OCI-LY1 (cell line): ENCODE measurements around the gene SMAP2.

Source experiments
- H2AFZ ChIP-seq: fragments of 200-600 bp; sonication (generic), shearing (Covaris generic); 2 replicates; pipeline ENCODE4 v1.6.0; 2014; ENCODE audit warnings: antibody characterized with exemption, mild to moderate bottlenecking, low read length
- H3F3A ChIP-seq: fragments of 200-600 bp; sonication (generic), shearing (Covaris generic); 2 replicates; pipeline ENCODE4 v1.6.0; 2014; ENCODE audit warnings: mild to moderate bottlenecking, antibody characterized with exemption, low read length, moderate library complexity; ENCODE audit not compliant: insufficient read depth
- H3K27ac ChIP-seq: fragments of 200-600 bp; sonication (generic); 2 replicates; pipeline ENCODE4 v1.5.1; 2014; ENCODE audit warnings: low read length, mixed run types, mild to moderate bottlenecking, low read depth; ENCODE audit not compliant: poor library complexity, severe bottlenecking
- H3K27me3 ChIP-seq: fragments of 200-600 bp; sonication (generic); 2 replicates; pipeline ENCODE4 v1.6.0; 2014; ENCODE audit warnings: antibody characterized with exemption, mild to moderate bottlenecking, low read length, moderate library complexity; ENCODE audit not compliant: insufficient read depth
- H3K36me3 ChIP-seq: fragments of 200-600 bp; sonication (generic); 2 replicates; pipeline ENCODE4 v1.6.1; 2014; ENCODE audit warnings: mild to moderate bottlenecking, antibody characterized with exemption, low read length, moderate library complexity, mixed read lengths; ENCODE audit not compliant: insufficient read depth
- H3K4me1 ChIP-seq: fragments of 200-600 bp; sonication (generic); 2 replicates; pipeline ENCODE4 v1.5.1; 2014; ENCODE audit warnings: mild to moderate bottlenecking, low read length, moderate library complexity; ENCODE audit not compliant: insufficient read depth, severe bottlenecking
- H3K4me2 ChIP-seq: fragments of 200-600 bp; sonication (generic), shearing (Covaris generic); 2 replicates; pipeline ENCODE4 v1.6.1; 2014; ENCODE audit warnings: low read length
- H3K4me3 ChIP-seq: fragments of 200-600 bp; sonication (generic); 2 replicates; pipeline ENCODE4 v1.5.1; 2014; ENCODE audit warnings: low read length, low read depth, mild to moderate bottlenecking, mixed read lengths; ENCODE audit not compliant: poor library complexity, severe bottlenecking
- H3K79me2 ChIP-seq: fragments of 200-600 bp; shearing (Covaris generic); 2 replicates; pipeline ENCODE4 v1.6.1; 2016; ENCODE audit warnings: mixed run types, low read length, mixed read lengths; ENCODE audit not compliant: insufficient read depth
- H3K9ac ChIP-seq: fragments of 200-600 bp; sonication (generic), shearing (Covaris generic); 2 replicates; pipeline ENCODE4 v1.6.1; 2014; ENCODE audit warnings: mild to moderate bottlenecking, low read length, mixed read lengths
- H3K9me2 ChIP-seq: fragments of 200-600 bp; sonication (generic), shearing (Covaris generic); 2 replicates; pipeline ENCODE4 v1.6.1; 2014; ENCODE audit warnings: low read depth, mild to moderate bottlenecking, low read length, mixed read lengths
- H3K9me3 ChIP-seq: fragments of 200-600 bp; shearing (Covaris generic); 2 replicates; pipeline ENCODE4 v1.6.1; 2014; ENCODE audit warnings: low read length, mixed read lengths
- H4K20me1 ChIP-seq: fragments of 200-600 bp; sonication (generic), shearing (Covaris generic); 2 replicates; pipeline ENCODE4 v1.6.0; 2016; ENCODE audit warnings: mild to moderate bottlenecking, low read length; ENCODE audit not compliant: insufficient read depth
- EZH2 ChIP-seq: fragments of 200-600 bp; sonication (generic), shearing (Covaris generic); IDR thresholded peaks from 2 replicates; pipeline ENCODE4 v1.8.0; 2017; ENCODE audit warnings: borderline replicate concordance, mixed run types, mild to moderate bottlenecking, antibody characterized with exemption, low read length, moderate library complexity, mixed read lengths
- TF ChIP-seq, protein P1 (sequence below): fragments of 200-600 bp; sonication (generic), shearing (Covaris generic); IDR thresholded peaks from 2 replicates; pipeline ENCODE4 v1.5.1; 2017; ENCODE audit warnings: mild to moderate bottlenecking, antibody characterized with exemption, low read length, moderate library complexity, mixed read lengths

The SMAP2 gene

GRCh38 chr1:40384887-40385286, 11.4 kb downstream of the SMAP2 start:
- Histone ChIP-seq H3K4me3 (peak overlapping the region; percentile 12), H3K36me3 (peaks cover 10% of the 10 kb centered on the region; the same call in 1 of the 2 replicates), H3K4me1 (peaks cover 91% of the 10 kb centered on the region), H3K27me3 (no peaks in the 10 kb centered on the region), H3K79me2 (peaks cover 17% of the 10 kb centered on the region; the same call in 1 of the 2 replicates), H3K9ac (peak overlapping the region; percentile 45), H3K9me3 (no peaks in the 10 kb centered on the region), H3K4me2 (peak overlapping the region; percentile 63), H2AFZ (no peak overlapping the region), H3K27ac (peak overlapping the region; percentile 94), H3K9me2 (no peaks in the 10 kb centered on the region), H3F3A (0 out of 2 replicates have a peak, but pooled peaks cover 7% of the 10 kb centered on the region), H4K20me1 (no peaks in the 10 kb centered on the region)
- TF ChIP-seq EZH2, result no peak
- TF ChIP-seq, protein P1, sequence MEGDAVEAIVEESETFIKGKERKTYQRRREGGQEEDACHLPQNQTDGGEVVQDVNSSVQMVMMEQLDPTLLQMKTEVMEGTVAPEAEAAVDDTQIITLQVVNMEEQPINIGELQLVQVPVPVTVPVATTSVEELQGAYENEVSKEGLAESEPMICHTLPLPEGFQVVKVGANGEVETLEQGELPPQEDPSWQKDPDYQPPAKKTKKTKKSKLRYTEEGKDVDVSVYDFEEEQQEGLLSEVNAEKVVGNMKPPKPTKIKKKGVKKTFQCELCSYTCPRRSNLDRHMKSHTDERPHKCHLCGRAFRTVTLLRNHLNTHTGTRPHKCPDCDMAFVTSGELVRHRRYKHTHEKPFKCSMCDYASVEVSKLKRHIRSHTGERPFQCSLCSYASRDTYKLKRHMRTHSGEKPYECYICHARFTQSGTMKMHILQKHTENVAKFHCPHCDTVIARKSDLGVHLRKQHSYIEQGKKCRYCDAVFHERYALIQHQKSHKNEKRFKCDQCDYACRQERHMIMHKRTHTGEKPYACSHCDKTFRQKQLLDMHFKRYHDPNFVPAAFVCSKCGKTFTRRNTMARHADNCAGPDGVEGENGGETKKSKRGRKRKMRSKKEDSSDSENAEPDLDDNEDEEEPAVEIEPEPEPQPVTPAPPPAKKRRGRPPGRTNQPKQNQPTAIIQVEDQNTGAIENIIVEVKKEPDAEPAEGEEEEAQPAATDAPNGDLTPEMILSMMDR, result no peak

DNA sequence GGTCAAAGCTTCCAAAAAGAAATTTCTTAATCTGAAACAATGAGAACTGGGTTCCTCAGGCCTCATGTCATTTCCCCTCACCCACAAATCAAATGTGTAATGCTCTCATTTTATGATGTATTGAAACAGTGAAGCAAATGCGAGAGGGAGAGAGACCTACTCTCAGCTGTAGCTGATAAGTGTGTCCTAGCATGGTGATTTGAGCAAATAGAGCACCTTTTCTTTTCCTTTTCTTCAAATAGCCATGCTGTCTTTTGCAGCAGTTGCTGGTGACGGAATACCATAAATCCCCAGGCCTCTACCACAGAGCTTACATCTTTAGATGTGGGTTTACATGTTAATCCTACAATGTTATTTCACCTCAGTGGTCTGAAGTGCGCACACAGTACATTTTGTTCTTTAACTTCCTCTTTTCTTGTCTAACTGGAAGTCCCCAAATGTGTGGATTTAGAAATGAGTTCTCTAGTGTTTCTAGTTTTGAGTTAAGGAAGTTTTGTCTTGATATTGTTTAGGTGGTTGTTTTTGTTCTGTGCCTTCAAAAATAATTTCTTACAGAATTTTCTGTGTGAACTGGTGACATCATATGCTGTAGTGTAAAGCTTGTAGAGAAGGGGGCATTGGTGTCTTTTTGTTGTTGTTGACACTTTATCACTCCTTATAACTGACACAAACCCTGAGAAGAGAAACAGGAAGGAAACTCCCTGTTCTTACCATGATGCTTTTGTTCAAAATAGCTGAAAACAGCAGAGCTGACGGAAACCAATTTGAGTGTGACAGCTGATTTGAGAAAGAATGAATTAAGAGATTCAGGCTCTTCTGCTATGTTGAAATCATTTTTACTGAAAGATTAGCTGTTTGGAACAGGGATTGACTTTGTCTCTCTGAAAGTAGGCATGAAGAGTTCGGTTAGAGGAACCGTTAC, 12.2 kb downstream of the SMAP2 start:
- peak overlapping the region; percentile 63 for H3K4me2 ChIP-seq
- H3F3A ChIP-seq, result 0 out of 2 replicates have a peak, but pooled peaks cover 7% of the 10 kb centered on the region
- TF ChIP-seq, protein P1, result no peak
- no peak for TF ChIP-seq EZH2
- no peaks in the 10 kb centered on the region for H3K27me3 ChIP-seq
- H3K36me3 ChIP-seq, result peaks cover 14% of the 10 kb centered on the region
- H3K9ac ChIP-seq, result peak overlapping the region; percentile 45
- H4K20me1 ChIP-seq, result no peaks in the 10 kb centered on the region
- peak overlapping the region; percentile 94 for H3K27ac ChIP-seq
- H3K9me3 ChIP-seq, result no peaks in the 10 kb centered on the region
- H3K4me1 ChIP-seq, result peaks cover 91% of the 10 kb centered on the region
- H3K79me2 ChIP-seq, result peaks cover 17% of the 10 kb centered on the region; the same call in 1 of the 2 replicates
- peak overlapping the region; percentile 40 for H3K4me3 ChIP-seq
- no peak overlapping the region for H2AFZ ChIP-seq
- H3K9me2 ChIP-seq, result no peaks in the 10 kb centered on the region

GRCh38 chr1:40386359-40386723, 12.8 kb downstream of the SMAP2 start:
- no peak overlapping the region for H2AFZ ChIP-seq
- H3K4me3 ChIP-seq, result peak overlapping the region; percentile 40
- peaks cover 3% of the 10 kb centered on the region; the same call in 1 of the 2 replicates for H4K20me1 ChIP-seq
- H3K27ac ChIP-seq, result peak overlapping the region; percentile 94
- H3K27me3 ChIP-seq, result no peaks in the 10 kb centered on the region; the same call in 1 of the 2 replicates
- TF ChIP-seq, protein P1, result no peak
- TF ChIP-seq EZH2, result no peak
- H3K4me2 ChIP-seq, result peak overlapping the region; percentile 63
- no peaks in the 10 kb centered on the region for H3K9me2 ChIP-seq
- peaks cover 20% of the 10 kb centered on the region for H3K36me3 ChIP-seq
- 0 out of 2 replicates have a peak, but pooled peaks cover 4% of the 10 kb centered on the region for H3F3A ChIP-seq
- peaks cover 17% of the 10 kb centered on the region; the same call in 1 of the 2 replicates for H3K79me2 ChIP-seq
- peaks cover 91% of the 10 kb centered on the region for H3K4me1 ChIP-seq
- peak overlapping the region; percentile 44 for H3K9ac ChIP-seq
- no peaks in the 10 kb centered on the region for H3K9me3 ChIP-seq
